ENCODE measurements around the gene COPG2.
A peak's percentile ranks its signal among the peaks of the same experiment; 100 is the strongest.
"Not testable (repeated sequence)": the region's sequence is repeated elsewhere in the genome, so short reads cannot be mapped to it uniquely, and the experiment has no call there.

Gene COPG2

GRCh38 chr7:130668258-130669084, at the start of gene COPG2:
COPG2 (minus strand) TSS chr7:130668748; CDS start chr7:130668668, 80 bp downstream.
- DNase-seq, result peak; percentile 74 to 77

- no peak for DNase-seq
Observed at GRCh38 chr7:130712416-130712815, 43.9 kb upstream of the COPG2 start.

- no peak for DNase-seq
Observed at GRCh38 chr7:130708766-130709165, 40.2 kb upstream of the COPG2 start.

GRCh38 chr7:130708001-130708400, 39.5 kb upstream of the COPG2 start:
- no peak for DNase-seq

GRCh38 chr7:130703851-130704250, 35.3 kb upstream of the COPG2 start:
- no peak for DNase-seq

- no peak for DNase-seq
Observed at GRCh38 chr7:130701650-130702049, 33.1 kb upstream of the COPG2 start.

- DNase-seq, result no peak
Observed at GRCh38 chr7:130700760-130701159, 32.2 kb upstream of the COPG2 start.

GRCh38 chr7:130699686-130700085, 31.1 kb upstream of the COPG2 start:
- DNase-seq, result no peak

GRCh38 chr7:130697820-130698219, 29.3 kb upstream of the COPG2 start:
- no peak for DNase-seq

GRCh38 chr7:130695840-130696239, 27.3 kb upstream of the COPG2 start:
- DNase-seq, result peak in 1 of 2 donors; percentile 16

GRCh38 chr7:130692396-130692795, 23.8 kb upstream of the COPG2 start:
- DNase-seq, result not testable (repeated sequence)

GRCh38 chr7:130689683-130690082, 21.1 kb upstream of the COPG2 start:
- DNase-seq, result no peak

- DNase-seq, result no peak
Observed at GRCh38 chr7:130683026-130683425, 14.5 kb upstream of the COPG2 start.

- DNase-seq, result no peak
Observed at GRCh38 chr7:130674456-130674855, 5.9 kb upstream of the COPG2 start.

GRCh38 chr7:130673066-130673465, 4.5 kb upstream of the COPG2 start:
- no peak for DNase-seq

GRCh38 chr7:130672146-130672545, 3.6 kb upstream of the COPG2 start:
- no peak for DNase-seq

- DNase-seq, result no peak
Observed at GRCh38 chr7:130669085-130669700, 645 bp upstream of the COPG2 start.

GRCh38 chr7:130667593-130668257, 823 bp downstream of the COPG2 start:
- no peak for DNase-seq

GRCh38 chr7:130662426-130662825, 6.1 kb downstream of the COPG2 start:
- no peak for DNase-seq

- DNase-seq, result no peak
Observed at GRCh38 chr7:130655286-130655685, 13.3 kb downstream of the COPG2 start.

GRCh38 chr7:130654850-130655249, 13.7 kb downstream of the COPG2 start:
- DNase-seq, result no peak

GRCh38 chr7:130650611-130651120, 17.9 kb downstream of the COPG2 start:
- no peak for DNase-seq

GRCh38 chr7:130649004-130649790, 19.4 kb downstream of the COPG2 start:
- DNase-seq, result no peak
